Erythroblast (primary cell): ENCODE measurements around the gene CAPZA2.

Experiments
- GATA1 ChIP-seq: IDR thresholded peaks from 2 replicates; pipeline ENCODE4 v1.6.1; 2011; ENCODE audit warnings: low read depth, mild to moderate bottlenecking, control low read depth, low read length, moderate library complexity
- POLR2A ChIP-seq: IDR thresholded peaks from 2 replicates; pipeline ENCODE4 v1.6.1; 2011; ENCODE audit warnings: mild to moderate bottlenecking, low read length

GRCh38 chr7:116929021-116929420, 66.6 kb downstream of the CAPZA2 start:
- no peak for TF ChIP-seq POLR2A
- no peak for TF ChIP-seq GATA1
